PFSK-1 (cell line): Measurements from ENCODE around the gene RPAP3.

Experiments
- FOXP2 ChIP-seq: optimal IDR thresholded peaks from 2 replicates; pipeline ENCODE3; 2011; ENCODE audit warnings: borderline replicate concordance, control low read depth, inconsistent platforms; ENCODE audit not compliant: insufficient read depth; ENCODE audit errors: extremely low read length, extremely low read depth
- POLR2AphosphoS5 ChIP-seq: IDR thresholded peaks from 2 replicates; pipeline ENCODE4 v1.6.1; 2012; ENCODE audit warnings: low read depth, mild to moderate bottlenecking, control low read depth, low read length, moderate library complexity
- REST ChIP-seq, 2 experiments: IDR thresholded peaks; 2 replicates each; pipeline versions ENCODE4 v1.6.1 to v1.8.0; 2011 to 2012; ENCODE audit warnings: low read depth in 2 of 2, low read length in 2 of 2, control low read depth in 1 of 2, inconsistent platforms in 1 of 2, mild to moderate bottlenecking in 1 of 2, moderate library complexity in 1 of 2; ENCODE audit not compliant: insufficient read depth in 1 of 2
- SIN3A ChIP-seq: IDR thresholded peaks from 2 replicates; pipeline ENCODE4 v1.6.1; 2012; ENCODE audit warnings: mild to moderate bottlenecking, low read length, moderate library complexity, borderline replicate concordance; ENCODE audit not compliant: insufficient read depth
- TAF1 ChIP-seq: IDR thresholded peaks from 2 replicates; pipeline ENCODE4 v1.6.1; 2012; ENCODE audit warnings: low read length, control low read depth, borderline replicate concordance; ENCODE audit not compliant: insufficient read depth

The RPAP3 gene

DNA sequence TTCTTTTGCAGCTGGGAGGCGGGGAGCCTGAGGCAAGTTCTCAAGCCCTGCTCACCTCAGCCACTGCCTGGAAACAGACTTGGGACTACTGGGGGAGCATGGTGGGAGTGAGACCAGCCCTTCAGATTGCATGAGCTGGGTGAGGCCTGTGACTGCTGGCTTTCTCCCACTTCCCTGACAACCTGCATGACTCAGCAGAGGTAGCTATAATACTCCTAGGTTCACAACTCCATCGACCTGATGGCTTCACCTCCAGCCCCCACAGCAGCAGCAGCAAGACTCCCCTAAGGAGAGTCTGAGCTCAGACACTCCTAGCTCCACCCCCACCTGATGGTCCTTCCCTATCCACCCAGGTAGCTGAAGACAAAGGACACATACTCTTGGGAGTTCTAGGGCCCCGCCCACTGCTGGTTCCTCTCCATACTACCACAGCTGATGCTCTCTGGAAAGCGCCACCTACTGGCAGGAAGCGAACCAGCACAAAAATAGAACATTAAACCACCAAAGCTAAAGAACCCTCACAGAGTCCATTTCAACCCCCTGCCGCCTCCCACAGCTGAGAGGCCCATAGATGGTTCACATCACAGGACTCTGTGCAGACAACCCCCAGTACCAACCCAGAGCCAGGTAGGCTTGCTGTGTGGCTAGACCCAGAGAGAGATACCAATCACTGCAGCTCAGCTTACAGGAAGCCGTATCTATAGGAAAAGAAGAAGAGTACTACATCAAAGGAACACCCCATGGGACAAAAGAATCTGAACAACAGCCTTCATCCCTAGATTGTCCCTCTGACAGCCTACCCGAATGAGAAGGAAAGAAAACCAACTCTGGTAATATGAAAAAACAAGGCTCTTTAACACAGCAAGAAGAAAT lies 68.7 kb downstream of the RPAP3 start:
- TF ChIP-seq TAF1, result no peak
- no peak for TF ChIP-seq REST (IDR thresholded peaks at IDR 0.05; ENCODE audit: insufficient read depth in 1 of 2, low read depth in 2 of 2, low read length in 2 of 2)
- TF ChIP-seq SIN3A, result no peak
- TF ChIP-seq FOXP2, result no peak
- no peak for TF ChIP-seq POLR2AphosphoS5

GRCh38 chr12:47634127-47634526 lies 71.7 kb downstream of the RPAP3 start:
- no peak for TF ChIP-seq SIN3A
- no peak for TF ChIP-seq POLR2AphosphoS5
- TF ChIP-seq TAF1, result no peak
- no peak for TF ChIP-seq FOXP2
- no peak for TF ChIP-seq REST (IDR thresholded peaks at IDR 0.05; ENCODE audit: insufficient read depth in 1 of 2, low read depth in 2 of 2, low read length in 2 of 2)

DNA sequence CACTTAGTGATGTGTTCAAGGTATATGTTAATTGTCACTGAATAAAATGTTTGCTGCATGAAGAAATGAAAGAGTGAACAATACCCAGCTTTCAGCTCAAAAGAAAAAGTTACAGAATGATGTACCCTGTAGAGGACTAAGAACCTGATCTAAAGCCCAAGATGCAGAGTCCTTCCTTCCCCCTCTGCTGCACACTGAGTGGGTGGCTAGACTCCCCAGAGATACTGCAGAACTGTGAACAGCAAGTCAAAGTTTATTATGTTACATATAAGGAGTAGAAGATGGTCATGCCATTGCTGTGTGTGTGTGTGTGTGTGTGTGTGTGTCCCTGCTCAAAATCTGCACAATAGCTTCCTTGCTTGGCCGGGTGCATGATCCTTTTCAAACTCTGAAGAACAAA lies 83.9 kb downstream of the RPAP3 start:
- TF ChIP-seq POLR2AphosphoS5 (no peak), TAF1 (no peak), FOXP2 (no peak), REST (IDR thresholded peaks at IDR 0.05; ENCODE audit: insufficient read depth in 1 of 2, low read depth in 2 of 2, low read length in 2 of 2) (no peak), SIN3A (no peak)

GRCh38 chr12:47617476-47617875 lies 88.4 kb downstream of the RPAP3 start:
- TF ChIP-seq TAF1 (no peak), REST (IDR thresholded peaks at IDR 0.05; ENCODE audit: insufficient read depth in 1 of 2, low read depth in 2 of 2, low read length in 2 of 2) (no peak), SIN3A (no peak), POLR2AphosphoS5 (no peak), FOXP2 (no peak)

DNA sequence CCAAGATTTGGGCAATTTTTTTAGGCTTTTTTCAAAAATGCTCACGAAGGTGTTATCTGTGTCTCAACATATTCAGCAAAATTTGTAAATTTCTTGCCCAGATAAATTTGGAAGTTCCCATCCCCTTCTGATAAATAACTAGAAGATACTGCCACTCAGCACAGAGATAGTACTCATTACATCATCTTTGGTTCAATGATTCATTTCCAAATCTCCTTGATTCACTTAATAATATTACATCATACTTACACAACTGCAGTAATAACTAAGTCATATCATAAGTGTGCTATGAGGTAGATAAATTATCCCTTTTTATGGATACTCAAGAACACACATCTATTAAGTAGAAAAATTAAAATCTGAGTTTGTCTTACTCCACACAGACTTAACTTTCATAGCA lies 89.4 kb downstream of the RPAP3 start:
- no peak for TF ChIP-seq REST (IDR thresholded peaks at IDR 0.05; ENCODE audit: insufficient read depth in 1 of 2, low read depth in 2 of 2, low read length in 2 of 2)
- no peak for TF ChIP-seq FOXP2
- no peak for TF ChIP-seq POLR2AphosphoS5
- no peak for TF ChIP-seq TAF1
- no peak for TF ChIP-seq SIN3A
